Measurements from ENCODE around the gene HOXB6. TPM values are rescaled to one million over a fixed set of nuclear protein-coding genes. Genes with fewer than 3 reads are reported as not detected.
A peak's percentile ranks its signal among the peaks of the same experiment; 100 is the strongest.

HOXB6 gene
- total RNA-seq, 1 experiment from 2014 or later, result 196 TPM

DNA sequence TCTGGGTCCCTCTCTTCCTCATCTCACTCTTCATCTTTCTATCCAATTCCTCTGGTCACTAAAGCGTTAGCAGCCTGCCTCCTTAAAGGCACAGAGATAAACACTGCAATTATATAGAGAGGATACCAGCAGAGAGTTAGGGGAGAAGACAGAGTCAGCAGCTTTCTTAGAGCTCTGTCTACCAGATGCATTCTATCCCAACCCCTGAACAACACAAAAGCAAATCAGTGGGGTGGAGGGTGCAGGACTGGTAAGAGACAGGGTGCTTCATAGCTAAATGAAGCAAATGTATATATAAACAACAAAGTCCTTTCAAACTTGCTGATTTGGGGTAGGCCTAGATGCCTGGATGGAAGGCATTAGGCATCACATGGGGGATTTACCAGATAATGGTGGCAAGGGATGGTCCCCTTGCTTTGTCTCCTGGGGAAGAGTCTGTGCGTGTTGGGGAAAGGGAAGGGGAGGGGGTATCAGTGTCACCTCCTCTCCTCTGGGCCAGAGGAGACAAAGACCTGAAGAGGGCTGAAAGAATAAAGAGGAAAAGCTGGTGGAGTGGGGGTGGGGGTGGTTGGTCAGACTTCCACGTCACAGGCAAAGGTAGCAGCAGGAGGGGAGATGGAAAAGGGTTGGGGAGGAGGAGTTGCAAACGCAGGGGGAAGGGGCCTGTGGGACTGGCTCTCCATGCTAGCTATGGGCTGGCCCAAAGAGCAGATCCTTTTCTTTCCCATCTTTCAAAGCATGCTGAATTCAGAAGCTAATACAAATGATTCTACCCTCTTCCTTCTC lies 38.7 kb downstream of the HOXB6 start:
- Histone ChIP-seq H3K36me3 (ENCODE audit: control insufficient read depth, insufficient read depth, low read length) (peaks cover 7% of the 10 kb centered on the region; the same call in 1 of the 2 replicates), H3K4me1 (ENCODE audit: control insufficient read depth, insufficient read depth, low read length) (peaks cover 95% of the 10 kb centered on the region), H3K4me3 (ENCODE audit: low read depth in 2 of 2, low read length in 2 of 2) (no peak overlapping the region), H3K27me3 (ENCODE audit: control insufficient read depth, insufficient read depth, low read length) (no peaks in the 10 kb centered on the region), H3K27ac (ENCODE audit: low read length) (peak overlapping the region; percentile 97), H3K9me3 (ENCODE audit: control insufficient read depth, insufficient read depth, low read depth, low read length) (no peaks in the 10 kb centered on the region)
- BruUV-seq (replicated peaks), result no TSS peak
- DNase-seq (ENCODE audit: low read depth, low spot score), result no peak
- in situ Hi-C loops (cut with HindIII; ENCODE audit: low pct_unique_long_range_greater_than_20kb, low sequenced_read_pairs), result no loop called here
- ChIA-PET POLR2A (interaction anchor here (0.7 to 1.4 kb wide), 4 partner anchors 9 to 682 kb away, joined by 3 to 7 read pairs (median 4); no protein-coding TSS in a partner anchor), CTCF (no interaction called here)
- intact Hi-C loops (cut with micrococcal nuclease; ENCODE audit: unreplicated experiment), result no loop called here
- TF ChIP-seq, protein P1, sequence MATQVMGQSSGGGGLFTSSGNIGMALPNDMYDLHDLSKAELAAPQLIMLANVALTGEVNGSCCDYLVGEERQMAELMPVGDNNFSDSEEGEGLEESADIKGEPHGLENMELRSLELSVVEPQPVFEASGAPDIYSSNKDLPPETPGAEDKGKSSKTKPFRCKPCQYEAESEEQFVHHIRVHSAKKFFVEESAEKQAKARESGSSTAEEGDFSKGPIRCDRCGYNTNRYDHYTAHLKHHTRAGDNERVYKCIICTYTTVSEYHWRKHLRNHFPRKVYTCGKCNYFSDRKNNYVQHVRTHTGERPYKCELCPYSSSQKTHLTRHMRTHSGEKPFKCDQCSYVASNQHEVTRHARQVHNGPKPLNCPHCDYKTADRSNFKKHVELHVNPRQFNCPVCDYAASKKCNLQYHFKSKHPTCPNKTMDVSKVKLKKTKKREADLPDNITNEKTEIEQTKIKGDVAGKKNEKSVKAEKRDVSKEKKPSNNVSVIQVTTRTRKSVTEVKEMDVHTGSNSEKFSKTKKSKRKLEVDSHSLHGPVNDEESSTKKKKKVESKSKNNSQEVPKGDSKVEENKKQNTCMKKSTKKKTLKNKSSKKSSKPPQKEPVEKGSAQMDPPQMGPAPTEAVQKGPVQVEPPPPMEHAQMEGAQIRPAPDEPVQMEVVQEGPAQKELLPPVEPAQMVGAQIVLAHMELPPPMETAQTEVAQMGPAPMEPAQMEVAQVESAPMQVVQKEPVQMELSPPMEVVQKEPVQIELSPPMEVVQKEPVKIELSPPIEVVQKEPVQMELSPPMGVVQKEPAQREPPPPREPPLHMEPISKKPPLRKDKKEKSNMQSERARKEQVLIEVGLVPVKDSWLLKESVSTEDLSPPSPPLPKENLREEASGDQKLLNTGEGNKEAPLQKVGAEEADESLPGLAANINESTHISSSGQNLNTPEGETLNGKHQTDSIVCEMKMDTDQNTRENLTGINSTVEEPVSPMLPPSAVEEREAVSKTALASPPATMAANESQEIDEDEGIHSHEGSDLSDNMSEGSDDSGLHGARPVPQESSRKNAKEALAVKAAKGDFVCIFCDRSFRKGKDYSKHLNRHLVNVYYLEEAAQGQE (IDR thresholded peaks at IDR 0.05; ENCODE audit: insufficient read depth in 1 of 2, low read depth in 2 of 2, low read length in 1 of 2), result no peak
- peak; percentile 48; the same call in 1 of the 2 replicates for TF ChIP-seq POLR2AphosphoS5 (IDR thresholded peaks at IDR 0.05; ENCODE audit: low read depth, low read length)
- no peak for TF ChIP-seq SIN3A (IDR thresholded peaks at IDR 0.05; ENCODE audit: borderline replicate concordance, insufficient read depth, low read depth, low read length)
- ATAC-seq, result no peak

DNA sequence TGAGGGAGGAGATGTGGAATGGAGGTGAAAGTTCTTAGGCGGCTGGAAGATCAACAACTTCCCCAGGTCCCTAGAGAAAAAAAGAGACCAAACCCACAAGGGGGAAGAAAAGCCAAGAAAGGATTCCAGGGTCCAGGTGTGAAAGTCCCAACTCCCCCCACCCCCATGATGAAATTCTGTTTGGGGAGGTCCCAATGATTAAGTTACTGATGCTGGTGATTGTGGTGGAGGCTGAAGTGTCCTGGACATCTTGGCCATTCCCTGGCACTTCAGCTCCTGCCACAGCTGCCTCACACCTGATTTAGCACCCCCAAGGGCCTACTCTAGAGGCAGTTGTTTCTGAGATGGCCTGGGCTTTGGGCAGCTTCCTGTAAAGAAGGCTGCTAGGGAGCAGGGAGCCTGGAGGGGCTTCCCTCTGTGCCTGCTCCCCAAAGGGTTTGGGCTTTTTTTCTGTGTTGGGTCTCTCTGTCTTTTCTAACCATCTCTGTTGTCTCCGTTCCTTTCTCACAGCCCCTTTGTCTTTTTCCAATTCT lies 39.7 kb downstream of the HOXB6 start:
- ChIA-PET CTCF (no interaction called here), POLR2A (no interaction called here)
- Histone ChIP-seq H3K36me3 (ENCODE audit: control insufficient read depth, insufficient read depth, low read length) (peaks cover 7% of the 10 kb centered on the region; the same call in 1 of the 2 replicates), H3K4me3 (ENCODE audit: low read depth in 2 of 2, low read length in 2 of 2) (peak overlapping the region in 1 of 2 experiments; percentile 29; a peak in 2 of 4 replicates), H3K27ac (ENCODE audit: low read length) (peak overlapping the region; percentile 97), H3K9me3 (ENCODE audit: control insufficient read depth, insufficient read depth, low read depth, low read length) (no peaks in the 10 kb centered on the region), H3K27me3 (ENCODE audit: control insufficient read depth, insufficient read depth, low read length) (no peaks in the 10 kb centered on the region), H3K4me1 (ENCODE audit: control insufficient read depth, insufficient read depth, low read length) (peaks cover 94% of the 10 kb centered on the region)
- BruUV-seq (replicated peaks), result TSS peak; percentile 90
- intact Hi-C loops (cut with micrococcal nuclease; ENCODE audit: unreplicated experiment) (no loop called here), in situ Hi-C loops (cut with HindIII; ENCODE audit: low pct_unique_long_range_greater_than_20kb, low sequenced_read_pairs) (no loop called here)
- no peak for TF ChIP-seq TCF7L2 (IDR thresholded peaks at IDR 0.05; ENCODE audit: low read depth, low read length)
- TF ChIP-seq, protein P2, sequence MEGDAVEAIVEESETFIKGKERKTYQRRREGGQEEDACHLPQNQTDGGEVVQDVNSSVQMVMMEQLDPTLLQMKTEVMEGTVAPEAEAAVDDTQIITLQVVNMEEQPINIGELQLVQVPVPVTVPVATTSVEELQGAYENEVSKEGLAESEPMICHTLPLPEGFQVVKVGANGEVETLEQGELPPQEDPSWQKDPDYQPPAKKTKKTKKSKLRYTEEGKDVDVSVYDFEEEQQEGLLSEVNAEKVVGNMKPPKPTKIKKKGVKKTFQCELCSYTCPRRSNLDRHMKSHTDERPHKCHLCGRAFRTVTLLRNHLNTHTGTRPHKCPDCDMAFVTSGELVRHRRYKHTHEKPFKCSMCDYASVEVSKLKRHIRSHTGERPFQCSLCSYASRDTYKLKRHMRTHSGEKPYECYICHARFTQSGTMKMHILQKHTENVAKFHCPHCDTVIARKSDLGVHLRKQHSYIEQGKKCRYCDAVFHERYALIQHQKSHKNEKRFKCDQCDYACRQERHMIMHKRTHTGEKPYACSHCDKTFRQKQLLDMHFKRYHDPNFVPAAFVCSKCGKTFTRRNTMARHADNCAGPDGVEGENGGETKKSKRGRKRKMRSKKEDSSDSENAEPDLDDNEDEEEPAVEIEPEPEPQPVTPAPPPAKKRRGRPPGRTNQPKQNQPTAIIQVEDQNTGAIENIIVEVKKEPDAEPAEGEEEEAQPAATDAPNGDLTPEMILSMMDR (IDR thresholded peaks at IDR 0.05), result no peak
- TF ChIP-seq, protein P1 (IDR thresholded peaks at IDR 0.05; ENCODE audit: insufficient read depth in 1 of 2, low read depth in 2 of 2, low read length in 1 of 2), result no peak
- TF ChIP-seq SIN3A (IDR thresholded peaks at IDR 0.05; ENCODE audit: borderline replicate concordance, insufficient read depth, low read depth, low read length), result 0 out of 2 replicates have a peak, but pooled peaks have one; percentile 6
- TF ChIP-seq POLR2AphosphoS5 (IDR thresholded peaks at IDR 0.05; ENCODE audit: low read depth, low read length), result no peak
- no peak for DNase-seq (ENCODE audit: low read depth, low spot score)
- ATAC-seq, result no peak
